ENCODE data around the gene PTPN1.
"Not testable (repeated sequence)": the region's sequence is repeated elsewhere in the genome, so short reads cannot be mapped to it uniquely, and the experiment has no call there.

PTPN1 gene

DNA sequence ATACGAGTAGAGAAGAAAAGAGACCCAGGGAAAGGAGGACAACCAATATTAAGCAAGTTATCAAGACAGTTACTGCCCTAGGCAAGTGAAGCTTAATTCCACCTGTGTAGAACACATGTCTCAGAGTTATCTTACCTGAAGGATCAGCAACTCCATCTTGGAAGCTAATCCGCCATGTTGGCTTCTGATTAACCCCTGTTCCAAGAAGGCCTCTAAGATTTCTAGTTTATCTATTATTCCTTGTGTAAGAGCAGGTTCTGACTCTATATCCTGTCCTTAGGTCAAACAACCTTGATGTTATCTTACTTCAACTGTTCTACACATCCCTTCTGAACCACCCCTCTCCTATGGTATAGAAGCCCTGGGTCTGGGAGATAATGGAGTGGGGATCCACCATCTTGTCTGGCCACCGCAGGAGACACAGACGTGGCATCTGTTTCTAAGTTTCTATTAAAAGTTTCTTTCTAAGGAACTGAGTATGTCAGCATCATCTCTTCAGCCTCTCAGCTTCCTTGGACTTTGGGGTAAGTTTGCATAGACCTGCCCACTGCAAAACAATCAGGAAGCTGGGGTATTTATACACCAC lies 27.7 kb upstream of the PTPN1 start:
- no peak for DNase-seq

DNA sequence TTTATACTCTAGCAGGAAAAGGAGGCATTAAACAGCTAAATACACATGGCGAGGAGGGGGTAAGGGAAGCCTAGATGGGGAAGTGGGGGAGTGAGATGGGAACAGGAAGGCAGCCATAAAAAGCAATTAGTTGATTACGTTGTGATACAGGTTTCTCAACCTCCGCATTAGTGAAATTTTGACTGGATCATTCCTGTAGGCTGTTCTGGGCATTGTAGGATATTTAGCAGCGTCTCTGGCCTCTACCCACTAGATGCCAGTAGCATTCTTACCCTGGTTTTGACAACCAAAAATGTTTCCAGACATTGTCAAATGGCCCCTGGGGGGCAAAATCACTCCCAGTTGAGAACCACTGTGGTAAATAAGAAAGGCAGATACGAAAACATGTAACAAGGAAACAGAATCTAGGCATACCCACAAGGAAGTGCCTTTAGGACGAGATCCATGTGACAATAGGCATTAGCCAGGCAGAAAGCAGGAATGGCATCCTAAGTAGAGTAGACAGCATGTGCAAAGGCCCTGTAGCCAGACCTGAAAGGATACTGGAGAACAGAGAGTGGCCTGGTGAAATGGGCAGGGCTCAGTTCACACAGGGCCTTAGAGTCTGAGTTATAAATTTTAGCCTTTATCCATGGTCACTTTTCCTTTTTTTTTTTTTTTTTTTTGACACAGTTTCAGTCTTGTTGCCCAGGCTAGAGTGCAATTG lies 25.8 kb upstream of the PTPN1 start:
- DNase-seq = no peak

DNA sequence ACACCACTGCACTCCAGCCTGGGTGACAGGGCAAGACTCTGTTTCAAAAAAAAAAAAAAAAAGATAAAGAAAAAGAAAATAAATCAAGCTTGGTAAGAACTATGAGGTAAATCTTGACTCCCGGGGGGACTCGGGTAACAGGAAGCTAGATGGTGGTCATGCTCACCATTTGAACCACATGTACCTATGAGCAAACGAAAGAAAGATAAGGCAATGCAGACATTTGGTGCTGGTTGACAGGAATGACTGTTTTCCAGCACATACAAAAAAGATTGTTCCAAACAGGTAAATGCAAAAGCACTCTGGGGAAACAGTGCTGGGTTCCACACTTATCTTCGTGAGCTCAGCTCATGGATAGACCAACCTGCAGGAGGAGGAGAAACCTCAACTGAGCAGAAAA lies 22.8 kb upstream of the PTPN1 start:
- DNase-seq = no peak

DNA sequence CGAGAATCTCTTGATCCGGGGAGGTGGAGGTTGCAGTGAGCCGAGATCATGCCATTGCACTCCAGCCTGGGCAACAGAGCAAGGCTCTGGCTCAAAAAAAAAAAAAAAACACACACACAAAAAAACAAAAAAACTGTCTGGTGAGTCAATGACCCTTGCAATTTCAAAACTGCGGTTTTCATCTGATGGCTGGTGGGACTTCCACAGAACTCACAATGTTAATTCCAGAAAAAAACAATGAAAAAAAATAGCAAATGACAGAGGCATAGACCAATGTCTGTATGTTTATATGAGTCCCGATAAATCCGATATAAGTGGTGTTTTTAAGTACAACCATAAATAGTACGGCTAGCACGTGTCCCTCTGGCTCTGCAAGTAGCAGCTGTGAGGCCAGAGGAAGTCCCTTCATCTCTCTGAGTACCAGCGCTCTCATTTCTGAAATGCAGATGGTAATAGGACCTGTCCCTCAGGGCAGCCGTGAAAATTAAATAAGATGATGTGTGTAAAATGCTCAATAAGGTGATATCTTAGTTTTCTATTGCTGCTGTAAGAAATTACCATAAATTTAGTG lies 21.9 kb upstream of the PTPN1 start:
- no peak for DNase-seq

DNA sequence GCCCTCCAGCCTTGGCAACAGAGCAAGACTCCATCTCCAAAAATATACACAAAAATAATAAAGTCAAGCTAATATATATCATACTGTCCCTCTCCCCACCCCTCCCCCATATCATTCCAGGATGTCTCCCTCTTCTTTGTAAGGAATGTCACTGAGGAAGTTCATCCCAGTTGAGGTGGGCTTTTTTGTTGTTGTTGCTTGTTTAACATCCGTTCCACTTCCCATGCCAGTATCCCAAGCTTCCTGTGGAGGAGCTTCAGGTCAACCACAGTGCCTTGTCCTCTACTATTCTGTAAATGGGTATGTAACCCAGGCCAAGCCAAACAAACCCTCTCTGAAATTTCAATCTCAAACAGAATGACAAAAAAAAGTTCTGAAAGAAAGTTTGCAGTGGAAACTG lies 19.0 kb upstream of the PTPN1 start:
- DNase-seq = no peak

DNA sequence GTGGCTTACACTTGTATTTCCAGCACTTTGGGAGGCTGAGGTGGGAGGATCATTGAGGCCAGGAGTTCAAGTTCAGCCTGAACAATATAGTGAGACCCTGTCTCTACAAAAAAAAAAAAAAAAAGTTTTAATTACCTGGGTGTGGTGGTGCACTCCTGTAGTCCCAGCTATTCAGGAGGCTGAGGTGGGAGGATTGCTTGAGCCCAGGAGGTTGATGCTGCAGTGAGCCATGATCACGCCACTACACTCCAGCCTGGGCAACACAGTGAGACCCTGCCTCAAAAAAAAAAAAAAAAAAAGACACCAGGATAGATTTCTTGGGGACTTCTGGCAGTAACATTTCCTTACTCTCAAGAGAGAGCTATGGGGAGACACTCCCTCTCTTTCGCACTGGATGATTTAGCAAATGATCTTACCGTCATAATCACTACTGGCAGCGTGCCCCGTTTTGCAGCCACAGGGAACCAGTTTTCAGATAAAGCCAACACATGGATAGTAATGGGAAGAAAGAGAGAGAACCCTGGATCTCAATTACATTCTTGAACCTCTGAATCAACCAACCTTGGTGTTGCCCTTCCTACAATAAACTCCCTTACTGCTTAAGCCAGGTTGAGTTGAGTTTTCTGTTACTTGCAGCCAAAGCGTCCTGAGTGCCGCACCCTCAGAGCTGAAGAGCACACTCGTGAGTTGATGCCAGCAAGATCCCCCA lies 18.1 kb upstream of the PTPN1 start:
- no peak for DNase-seq

DNA sequence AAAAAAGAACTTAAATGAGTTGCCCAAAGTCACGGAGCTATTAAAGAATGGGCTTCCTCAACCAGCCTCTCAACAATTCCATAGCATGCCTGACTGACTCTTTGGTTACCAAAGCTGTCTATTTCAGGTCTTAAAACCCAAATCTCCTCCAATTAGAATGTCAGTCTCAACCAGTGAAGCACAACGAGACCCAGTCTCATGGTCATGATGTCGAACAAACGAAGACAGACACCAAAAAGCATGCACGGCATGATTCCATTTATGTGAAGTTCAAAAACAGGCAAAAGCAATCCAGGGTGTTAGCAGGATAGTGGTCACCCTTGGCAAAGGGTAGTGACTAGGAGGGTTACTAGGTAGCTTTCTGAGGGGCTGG lies 16.3 kb upstream of the PTPN1 start:
- DNase-seq = no peak

DNA sequence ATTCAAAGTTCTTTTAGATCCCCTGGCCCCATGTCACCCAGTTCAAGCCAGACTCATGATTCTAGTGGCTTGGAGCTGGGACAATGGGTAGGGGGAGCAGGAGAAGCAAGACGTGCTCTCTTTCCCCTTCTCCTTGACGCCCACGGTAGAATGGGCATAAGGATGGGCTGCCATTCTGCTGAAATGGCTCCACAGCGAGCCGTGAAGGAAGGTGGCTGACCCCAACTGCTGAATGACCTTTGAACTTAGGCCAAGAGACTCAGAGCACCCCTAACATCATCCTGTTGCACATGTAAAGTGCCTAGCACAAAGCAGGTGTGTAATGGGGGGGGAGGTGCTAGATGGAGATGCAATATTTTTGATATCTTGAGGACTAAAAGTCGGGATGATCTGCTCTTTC lies 15.8 kb upstream of the PTPN1 start:
- no peak for DNase-seq

DNA sequence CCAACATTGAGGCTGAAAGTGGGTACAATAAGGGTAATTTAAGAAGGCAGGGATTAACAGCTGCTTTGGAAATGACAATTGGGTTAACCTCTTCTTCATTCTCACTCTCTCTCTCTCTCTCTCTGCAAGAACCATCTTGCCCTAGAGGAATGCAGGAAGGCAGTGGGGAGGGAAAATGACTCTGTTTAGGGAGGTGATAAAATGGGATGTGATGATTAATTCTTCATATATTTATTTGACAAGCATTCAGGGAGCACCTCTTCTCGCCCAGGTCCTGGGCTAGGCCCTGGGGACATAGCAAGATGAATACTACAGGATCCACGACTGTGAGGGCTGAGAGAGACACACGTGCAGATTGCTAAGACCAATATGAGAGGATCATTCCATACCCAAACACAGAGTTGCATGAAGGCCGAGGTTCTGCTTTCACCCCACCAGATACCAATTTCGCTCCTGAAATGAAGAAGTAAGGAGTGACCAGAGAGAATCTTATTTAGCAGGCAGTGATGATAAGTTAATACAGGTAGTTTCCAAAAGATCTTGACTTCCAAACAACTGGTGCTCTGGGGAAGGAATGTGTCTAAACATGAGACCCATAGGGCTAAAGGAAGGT lies 13.3 kb upstream of the PTPN1 start:
- no peak for DNase-seq

DNA sequence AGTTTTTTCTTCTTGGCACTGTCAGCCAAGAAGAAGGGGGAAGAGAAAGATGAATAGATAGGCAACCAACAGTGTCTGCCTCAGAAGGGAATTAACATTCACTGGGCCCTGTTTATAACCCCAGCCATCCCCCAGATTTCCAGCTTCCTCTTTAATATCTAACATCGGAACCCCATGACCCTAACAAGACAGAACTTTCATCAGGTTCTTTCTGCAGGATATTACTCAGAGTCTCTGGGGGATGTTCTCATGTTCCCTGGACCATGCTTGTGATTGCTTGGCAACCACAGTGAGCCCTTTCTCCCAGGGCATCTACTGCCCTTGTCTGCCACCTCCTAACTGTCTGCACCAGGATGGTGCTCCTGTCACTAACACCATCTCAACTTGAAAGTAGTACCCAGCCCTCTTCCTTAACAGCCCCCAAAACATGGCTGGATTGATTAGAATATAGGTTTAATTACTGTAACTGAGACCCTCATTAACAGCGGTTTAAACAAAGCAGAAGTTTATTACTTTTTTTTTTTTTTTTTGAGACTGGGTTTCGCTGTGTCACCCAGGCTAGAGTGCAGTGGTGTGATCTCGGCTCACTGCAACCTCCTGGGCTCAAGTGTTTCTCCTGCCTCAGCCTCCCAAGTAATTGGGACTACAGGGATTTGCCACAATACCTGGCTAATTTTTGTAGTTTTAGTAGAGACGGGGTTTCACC lies 12.0 kb upstream of the PTPN1 start:
- DNase-seq = no peak

DNA sequence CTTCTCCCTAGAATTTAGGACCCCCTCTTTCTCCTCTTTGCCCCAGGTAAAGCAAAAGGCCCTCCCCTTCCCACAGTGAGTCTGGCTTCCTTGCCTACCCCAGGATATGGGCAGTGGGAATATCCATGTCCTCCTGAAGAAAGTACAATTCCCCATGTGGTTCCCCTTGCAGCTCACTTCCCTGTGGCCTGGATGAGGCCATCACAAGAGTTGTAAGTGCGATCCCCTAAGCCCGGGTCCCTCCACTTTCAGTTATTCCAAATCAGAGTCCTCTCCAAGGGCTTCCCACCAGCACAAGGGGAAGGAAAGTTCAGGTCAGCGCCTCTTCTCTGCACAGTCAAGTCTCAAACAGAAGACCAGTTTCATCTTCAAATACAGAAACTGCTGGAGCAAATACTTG lies 10.2 kb upstream of the PTPN1 start:
- DNase-seq = no peak

DNA sequence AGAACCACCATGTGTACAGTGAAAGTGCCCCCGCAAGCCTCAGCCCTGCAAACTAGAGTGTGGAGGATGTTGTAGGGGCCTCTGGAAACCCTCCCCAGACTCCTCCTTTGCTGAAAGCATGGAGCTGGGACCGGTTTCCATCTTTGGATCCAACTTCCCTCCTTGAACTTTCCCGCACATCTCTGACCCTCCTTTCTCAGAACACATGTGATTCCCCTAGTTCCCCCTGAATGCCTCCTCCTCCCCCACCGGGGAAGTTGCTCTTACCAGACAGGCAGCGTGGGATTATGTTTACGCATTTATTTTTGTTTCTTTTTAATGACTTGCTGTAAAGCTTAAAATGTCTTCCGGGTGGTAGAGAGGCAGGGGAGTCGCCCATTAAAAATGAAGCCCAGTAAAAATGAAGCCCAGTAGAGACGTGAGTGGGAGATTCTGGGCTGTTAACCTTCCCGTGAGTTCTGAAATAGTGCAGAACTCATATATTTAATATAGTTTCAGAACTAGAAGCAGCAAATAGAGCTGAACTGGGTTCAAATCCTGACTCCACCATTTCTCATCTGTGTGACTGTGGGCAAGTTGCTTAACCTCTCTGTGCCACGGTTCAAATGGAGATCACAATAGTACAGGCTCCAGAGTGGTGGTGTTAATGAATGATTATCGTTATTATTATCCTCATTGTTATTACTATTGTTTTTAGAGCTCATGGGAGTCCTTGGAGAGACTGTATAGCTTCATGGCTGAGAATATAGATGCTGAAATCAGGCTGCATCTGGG lies 8.0 kb upstream of the PTPN1 start:
- no peak for DNase-seq

DNA sequence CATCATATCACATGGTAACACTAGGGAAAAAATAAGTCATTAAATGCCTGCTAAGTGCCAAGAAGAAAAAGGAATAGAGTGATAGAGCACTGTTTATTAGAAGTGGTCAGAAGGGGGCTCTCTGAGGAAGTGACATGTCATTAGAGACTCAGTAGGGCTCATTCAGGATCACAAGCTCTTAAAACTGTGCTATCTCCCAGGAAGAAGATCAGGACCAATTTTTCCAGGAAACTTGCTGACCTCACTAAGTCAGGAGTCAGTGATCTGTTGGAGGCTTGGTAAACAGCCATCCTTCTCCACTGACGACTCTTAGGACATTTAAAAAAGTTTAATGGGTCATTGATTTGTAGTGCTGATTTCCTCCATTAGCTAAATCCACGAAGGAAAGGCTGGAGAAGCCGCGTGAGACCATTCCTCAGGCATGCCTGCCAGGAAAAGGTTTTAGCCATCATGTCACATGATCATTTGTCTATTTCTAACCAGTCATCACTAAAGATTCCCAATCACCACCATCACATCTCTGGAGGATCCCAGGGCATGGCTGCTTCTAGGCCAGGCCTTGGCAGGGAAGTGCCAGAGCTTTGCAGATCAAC lies 5.9 kb upstream of the PTPN1 start:
- DNase-seq = no peak

DNA sequence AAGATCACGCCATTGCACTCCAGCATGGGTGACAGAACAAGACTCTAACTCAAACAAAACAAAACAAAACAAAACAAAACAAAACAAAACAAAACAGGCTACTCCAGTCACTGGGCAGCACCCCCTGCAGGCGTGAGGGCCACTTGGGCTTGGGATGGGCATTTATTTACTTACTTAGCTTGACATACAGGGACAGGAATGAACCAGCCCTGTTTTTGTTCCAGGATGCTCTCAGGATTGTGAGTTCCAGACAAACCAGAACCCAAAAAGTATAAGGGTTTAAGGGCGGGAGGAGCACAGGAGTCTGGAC lies 4.0 kb upstream of the PTPN1 start:
- no peak for DNase-seq

DNA sequence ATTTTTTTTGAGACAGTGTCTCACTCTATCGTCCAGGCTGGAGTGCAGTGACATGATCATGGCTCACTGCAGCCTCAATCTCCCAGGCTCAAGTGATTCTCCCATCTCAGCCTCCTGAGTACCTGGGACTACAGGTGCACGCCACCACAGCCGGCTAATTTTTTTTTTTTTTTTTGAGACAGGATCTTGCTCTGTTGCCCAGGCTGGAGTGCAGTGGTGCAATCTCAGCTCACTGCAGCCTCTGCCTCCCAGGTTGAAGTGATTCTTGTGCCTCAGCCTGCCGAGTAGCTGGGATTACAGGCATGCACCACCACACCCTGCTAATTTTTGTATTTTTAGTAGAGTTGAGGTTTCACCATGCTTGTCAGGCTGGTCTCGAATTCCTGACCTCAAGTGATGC lies 2.4 kb upstream of the PTPN1 start:
- not testable (repeated sequence) for DNase-seq

DNA sequence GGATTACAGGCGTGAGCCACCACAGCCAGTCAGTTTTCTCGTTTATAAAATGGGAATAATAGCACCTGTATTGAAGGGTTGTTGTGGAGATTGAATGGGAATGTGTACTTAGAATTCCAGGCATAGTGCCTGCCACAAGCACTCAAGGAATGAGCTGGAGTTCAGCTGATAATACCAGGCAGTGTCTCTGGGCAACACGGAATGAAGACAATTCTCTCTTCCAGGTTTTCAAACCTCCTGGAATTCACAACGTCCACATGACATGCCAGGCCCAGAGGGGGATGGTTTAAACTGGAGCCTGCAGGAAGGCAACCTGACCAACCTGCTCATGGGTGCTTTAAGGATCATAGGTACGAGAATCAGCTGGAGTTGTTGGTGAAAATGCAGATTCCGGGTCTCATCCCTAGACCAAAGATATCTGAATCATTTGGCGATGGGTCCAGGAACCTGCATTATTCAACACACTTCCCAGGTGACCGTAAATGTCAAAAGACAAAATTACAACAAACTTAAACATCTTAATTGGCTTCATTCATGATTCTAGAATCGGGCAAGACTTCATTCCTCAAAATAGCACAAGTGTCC lies 1.9 kb upstream of the PTPN1 start:
- no peak for DNase-seq

DNA sequence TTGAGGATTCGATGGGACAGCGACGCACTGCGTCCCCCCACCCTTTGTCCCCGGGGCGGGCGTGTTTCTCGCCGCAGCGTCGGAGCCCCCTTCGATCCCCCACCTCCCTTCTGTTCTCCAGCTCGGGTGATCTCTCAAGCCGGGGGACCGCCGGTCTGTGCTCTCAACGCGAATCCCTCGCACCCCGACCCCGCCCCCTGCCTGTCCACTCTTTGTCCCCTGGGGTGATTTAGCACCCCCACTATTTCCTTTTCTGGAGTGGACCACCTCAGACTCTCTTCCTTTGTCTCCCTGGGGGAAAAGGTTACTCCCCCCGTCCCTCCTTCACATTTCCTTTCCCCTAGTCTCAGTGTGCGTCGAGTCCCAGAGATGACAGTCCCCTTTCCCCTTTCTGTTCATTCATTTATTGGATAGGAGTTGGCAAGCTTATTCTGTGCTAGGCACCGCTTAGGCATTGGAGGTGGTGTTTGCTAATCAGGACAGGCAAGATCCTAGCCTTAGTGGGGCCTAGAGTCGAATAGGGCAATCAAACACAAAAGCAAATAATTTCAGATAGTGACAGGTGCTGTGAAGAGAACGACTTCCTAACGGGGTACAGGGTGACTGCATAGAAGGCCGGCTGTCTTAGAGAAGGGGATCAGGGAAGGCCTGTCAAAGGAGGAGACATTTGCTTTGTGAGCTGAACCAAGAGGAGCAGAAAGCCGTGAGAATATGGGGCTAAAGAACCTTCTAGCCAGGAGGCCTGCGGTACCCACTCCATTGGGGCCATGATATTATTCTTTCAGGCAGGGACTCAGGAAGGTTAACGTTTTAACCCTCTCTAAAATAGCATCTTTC lies 741 bp downstream of the PTPN1 start:
- DNase-seq = no peak

DNA sequence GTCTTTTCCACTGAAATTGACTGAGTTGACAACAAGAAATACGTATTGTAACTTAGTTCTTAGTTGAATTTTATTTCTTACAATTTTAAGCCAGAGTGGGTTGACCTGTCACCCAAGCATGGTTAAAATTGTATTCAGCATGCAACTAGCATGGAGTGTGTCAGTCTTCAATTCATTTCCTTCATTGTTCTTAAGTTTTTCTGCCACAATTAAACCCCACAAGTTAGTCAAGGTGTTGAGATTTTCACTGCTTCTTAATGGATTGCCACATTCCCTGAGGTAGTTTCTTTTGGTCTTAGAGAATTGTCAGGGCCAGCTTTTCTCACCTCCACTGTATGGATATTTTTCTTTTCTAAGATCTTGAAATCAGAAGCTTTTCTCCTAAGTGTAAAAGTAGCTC lies 2.1 kb downstream of the PTPN1 start:
- no peak for DNase-seq

DNA sequence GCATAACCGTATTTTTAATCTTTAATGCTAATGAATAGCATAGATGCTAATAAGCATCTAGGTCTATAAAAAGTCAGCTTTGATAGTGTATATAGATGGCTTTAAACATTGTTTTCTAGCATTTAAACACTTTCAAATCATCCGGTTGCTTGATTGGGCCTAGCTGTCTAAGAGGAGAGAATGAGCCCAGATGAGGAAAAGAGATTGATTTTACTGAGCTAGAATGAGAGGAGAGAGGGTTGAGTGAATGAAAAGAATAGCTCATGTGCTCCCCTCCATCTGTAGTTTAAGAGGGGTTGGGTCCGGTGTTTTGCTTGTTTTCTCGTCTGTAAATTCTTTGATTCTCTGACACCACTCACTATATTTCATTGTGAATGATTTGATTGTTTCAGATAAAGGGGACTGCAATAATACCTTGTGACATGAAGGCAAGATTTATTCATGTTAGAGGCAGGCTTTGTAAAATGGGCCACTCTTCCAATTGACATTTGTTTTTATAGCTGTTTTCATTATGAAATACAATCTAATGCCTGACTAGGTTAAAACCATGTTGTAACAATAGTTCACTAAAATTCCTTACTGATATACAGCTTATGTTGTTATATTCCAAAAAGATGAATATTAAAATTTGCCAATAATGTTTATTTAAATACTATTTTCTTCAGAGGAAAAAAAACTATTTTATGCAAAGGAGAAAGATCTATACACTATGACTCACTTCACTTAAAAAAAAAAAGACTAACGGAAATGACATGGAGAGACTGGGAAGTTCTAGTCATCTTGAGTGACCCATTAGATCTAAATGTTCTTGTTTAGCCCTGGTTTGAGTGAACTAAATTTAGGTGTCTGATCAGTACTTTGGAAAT lies 3.2 kb downstream of the PTPN1 start:
- no peak for DNase-seq

DNA sequence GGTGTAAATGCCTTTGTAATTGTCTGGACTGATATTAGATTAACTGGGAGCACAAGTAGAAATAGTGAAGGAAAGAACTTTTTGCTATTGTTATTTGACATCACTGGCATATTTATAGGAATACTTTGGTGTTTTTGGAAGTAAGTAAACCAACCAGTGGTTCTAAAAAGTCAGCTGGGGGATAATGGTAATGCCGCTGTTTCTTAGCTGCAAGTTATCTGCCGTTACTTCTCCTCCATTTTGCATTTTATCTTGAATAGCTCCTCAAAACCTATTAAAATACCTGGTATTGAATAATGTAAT lies 3.8 kb downstream of the PTPN1 start:
- DNase-seq = no peak

Data from NCI-H1092 (cell line).